ENCODE results near the gene TNFSF11.

DNA sequence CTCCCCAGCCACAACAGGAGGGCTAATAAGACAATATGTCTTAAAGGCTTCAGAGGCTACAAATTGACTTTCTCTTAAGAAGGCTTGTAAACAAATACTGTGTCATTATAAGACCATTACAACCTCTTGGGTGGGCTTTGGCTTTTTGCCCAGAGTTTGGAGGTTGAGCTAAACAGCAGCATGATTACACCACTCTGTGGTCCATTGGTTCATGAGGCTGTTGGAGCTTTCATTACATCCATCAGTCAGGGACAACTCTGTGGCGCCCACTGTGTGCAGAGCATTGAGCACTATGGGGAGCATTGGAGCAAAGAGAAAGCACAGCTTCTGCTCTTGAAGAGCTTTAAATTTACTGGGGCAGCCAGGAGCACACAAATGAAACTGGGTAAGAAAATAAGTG, 75.9 kb downstream of the TNFSF11 start:
- TF ChIP-seq, protein P1, sequence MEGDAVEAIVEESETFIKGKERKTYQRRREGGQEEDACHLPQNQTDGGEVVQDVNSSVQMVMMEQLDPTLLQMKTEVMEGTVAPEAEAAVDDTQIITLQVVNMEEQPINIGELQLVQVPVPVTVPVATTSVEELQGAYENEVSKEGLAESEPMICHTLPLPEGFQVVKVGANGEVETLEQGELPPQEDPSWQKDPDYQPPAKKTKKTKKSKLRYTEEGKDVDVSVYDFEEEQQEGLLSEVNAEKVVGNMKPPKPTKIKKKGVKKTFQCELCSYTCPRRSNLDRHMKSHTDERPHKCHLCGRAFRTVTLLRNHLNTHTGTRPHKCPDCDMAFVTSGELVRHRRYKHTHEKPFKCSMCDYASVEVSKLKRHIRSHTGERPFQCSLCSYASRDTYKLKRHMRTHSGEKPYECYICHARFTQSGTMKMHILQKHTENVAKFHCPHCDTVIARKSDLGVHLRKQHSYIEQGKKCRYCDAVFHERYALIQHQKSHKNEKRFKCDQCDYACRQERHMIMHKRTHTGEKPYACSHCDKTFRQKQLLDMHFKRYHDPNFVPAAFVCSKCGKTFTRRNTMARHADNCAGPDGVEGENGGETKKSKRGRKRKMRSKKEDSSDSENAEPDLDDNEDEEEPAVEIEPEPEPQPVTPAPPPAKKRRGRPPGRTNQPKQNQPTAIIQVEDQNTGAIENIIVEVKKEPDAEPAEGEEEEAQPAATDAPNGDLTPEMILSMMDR (IDR thresholded peaks at IDR 0.05), result no peak
- TF ChIP-seq POLR2AphosphoS5 (IDR thresholded peaks at IDR 0.05), result no peak
- TF ChIP-seq POLR2A (IDR thresholded peaks at IDR 0.05), result no peak
- no peak for TF ChIP-seq EP300 (IDR thresholded peaks at IDR 0.05)
